NCI-H2029 (cell line): ENCODE results near the gene BECN2.

Source experiments
- DNase-seq: peaks from one replicate; lab custom pipeline; 2025; lab: John Stamatoyannopoulos, UW

The BECN2 gene, protein sequence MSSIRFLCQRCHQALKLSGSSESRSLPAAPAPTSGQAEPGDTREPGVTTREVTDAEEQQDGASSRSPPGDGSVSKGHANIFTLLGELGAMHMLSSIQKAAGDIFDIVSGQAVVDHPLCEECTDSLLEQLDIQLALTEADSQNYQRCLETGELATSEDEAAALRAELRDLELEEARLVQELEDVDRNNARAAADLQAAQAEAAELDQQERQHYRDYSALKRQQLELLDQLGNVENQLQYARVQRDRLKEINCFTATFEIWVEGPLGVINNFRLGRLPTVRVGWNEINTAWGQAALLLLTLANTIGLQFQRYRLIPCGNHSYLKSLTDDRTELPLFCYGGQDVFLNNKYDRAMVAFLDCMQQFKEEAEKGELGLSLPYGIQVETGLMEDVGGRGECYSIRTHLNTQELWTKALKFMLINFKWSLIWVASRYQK

GRCh38 chr1:241957692-241958494 lies at the start of gene BECN2:
BECN2 (plus strand) TSS chr1:241957767; CDS start chr1:241957767, 0 bp downstream.
- DNase-seq: no peak

GRCh38 chr1:241916196-241916595 lies 41.4 kb upstream of the BECN2 start:
- no peak for DNase-seq

DNA sequence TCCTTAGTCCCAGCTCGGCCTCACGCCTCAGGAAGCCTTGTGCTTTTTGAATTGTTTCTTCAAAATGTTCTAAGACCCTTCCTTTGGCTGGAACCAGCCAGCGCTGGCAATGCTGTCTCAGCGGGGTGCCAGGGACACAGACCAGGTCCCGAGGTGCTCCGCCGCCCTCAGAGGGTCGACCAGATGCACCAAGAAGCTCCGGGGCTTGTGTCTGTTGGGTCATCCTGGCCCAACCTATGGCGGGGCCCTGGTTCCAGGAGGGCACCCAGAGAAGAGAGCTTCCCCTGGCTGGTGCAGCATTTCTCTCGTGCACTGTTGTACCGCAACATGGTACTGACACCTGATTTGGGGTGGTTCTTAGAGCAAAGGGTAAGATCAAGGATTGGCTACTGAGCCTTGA lies 40.1 kb upstream of the BECN2 start:
- no peak for DNase-seq

- no peak for DNase-seq
These were observed 38.7 kb upstream of the BECN2 start for GRCh38 chr1:241918879-241919278.

DNA sequence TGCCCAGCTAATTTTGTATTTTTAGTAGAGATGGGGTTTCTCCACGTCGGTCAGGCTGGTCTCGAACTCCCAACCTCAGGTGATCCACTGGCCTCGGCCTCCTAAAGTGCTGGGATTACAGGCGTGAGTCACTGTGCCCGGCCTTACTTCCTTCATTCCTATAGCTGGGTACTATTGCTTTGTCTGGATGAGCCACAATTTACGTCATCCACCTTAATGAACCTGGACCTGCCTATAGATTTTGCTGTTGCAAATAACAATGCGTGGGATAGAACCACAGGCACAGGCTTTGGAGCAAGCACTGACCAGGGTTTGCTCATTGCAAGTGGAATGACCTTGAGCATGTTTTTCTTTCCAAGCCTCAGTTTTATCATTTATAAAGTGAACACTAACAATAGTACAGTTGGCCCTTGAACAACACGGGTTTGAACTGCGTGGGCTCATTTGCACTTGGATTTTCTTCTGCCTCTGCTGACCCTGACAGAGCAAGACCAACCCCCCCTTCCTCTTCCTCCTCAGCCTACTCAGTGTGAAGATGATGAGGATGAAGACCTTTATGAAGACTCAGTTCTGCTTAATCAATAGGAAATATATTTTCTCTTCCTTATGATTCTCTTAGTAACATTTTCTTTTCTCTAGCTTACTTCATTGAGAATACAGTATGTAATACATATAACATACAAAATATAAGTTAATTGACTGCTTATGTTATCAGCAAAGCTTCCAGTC lies 33.3 kb upstream of the BECN2 start:
- no peak for DNase-seq

DNA sequence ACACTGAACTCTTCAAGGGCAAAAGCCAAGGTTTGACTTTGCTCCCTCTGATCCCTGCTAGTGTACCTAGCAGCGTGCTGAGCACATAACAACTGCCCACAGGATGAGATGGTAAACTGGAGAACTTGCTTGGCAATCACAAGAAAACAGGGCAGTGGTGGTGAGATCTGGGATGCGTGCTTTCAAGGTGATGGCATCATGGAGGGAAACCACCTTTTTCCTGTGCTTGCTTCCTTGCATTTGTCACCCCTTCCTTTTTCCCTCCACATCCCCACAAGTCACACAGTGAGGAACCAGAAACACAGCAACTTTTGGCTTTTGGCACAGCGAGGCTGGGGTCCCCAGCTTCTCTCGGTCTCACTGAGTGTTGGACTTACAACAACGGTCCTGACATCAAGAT lies 31.4 kb upstream of the BECN2 start:
- DNase-seq: no peak

DNA sequence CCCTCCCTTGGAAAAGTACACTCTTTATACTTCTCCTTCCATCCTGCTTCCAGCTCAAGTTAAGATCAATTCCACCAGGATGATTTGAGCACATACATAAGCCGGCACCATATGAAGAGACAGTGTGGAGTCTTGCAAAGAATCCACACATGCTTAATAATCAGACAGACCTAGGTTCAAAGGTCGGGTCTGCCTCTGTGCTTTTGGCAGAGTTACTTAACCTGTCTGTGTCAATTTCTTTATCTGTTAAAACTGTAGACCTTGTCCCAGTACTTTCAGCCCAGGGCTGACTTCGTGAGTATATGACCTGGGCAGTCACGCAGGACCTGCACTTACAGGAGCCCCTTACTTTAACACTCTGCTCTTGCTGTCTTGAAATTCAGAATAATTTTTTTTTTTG lies 30.2 kb upstream of the BECN2 start:
- DNase-seq: no peak

DNA sequence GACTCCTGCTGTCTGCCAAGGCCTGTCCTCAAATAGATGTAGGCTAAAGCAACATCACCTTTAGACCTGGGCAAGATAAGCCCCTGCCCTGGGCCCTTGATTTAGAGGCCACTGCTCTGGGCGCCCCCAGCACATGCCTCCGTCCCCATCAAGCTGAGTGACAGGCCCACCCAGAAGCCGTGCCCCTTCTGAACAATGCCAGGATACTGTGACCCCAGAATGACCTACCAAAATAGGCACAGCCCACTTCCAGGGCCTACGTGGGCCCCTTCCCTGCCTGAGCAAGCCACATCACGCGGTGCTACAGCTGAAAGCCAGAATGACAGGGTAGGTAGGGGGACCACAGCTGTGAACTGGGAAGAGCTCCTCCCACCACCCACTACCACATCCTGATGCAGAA lies 24.7 kb upstream of the BECN2 start:
- DNase-seq: no peak

- no peak for DNase-seq
These were observed 23.2 kb upstream of the BECN2 start for GRCh38 chr1:241934201-241934848.

DNA sequence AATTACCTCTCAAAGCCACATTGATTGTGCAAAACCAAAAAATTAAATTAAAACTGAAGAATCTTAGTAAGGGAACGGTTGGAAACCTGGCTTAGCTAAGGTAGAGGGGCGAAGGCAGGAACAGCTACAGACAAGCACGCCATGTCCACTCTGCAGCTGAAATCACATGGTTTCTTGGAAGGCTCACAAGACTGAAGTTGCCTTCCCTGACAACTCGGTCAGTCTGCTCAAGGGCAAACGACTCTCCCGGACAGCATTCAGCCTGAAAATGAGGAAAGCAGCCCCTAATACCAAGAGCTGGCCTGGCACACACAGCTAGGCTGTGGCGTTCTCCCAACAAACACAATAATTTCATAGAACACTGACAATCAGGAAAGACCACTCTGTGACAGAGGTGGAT lies 22.7 kb upstream of the BECN2 start:
- DNase-seq: no peak

GRCh38 chr1:241939798-241940197 lies 17.8 kb upstream of the BECN2 start:
- no peak for DNase-seq

DNA sequence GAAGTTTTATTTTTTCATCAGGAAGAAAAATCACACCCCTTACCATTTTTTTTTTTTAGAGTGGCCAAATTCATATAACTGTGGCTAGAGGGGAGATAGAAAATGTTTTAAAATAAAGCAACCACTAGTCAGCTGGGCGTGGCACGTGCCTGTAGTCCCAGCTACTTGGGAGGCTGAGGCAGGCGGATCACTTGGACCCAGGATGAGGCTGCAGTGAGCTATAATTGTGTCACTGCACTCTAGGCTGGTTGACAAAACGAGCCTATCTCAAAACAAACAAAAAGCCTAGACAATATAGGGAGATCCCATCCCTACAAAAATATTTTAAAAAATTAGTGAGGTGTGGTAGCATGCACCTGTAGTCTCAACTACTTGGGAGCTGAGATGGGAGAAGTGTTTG lies 14.8 kb upstream of the BECN2 start:
- DNase-seq: no peak

DNA sequence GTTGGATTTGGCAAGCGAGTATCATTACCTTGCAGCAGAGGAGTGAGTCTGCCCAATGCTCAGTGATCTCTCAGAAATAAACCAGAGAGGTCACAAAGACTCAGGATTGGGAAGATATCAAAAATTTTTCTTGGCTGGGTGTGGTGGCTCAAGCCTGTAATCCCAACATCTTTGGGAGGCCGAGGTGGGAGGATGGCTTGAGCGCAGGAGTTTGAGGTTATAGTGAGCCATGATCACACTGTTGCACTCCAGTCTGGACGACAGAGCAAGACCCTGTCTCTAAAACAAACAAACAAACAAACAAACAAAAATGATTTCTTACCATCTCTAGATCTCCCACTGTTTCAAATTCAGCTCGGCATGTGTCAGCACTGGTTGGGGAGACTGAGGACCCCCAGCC lies 13.3 kb upstream of the BECN2 start:
- DNase-seq: no peak

DNA sequence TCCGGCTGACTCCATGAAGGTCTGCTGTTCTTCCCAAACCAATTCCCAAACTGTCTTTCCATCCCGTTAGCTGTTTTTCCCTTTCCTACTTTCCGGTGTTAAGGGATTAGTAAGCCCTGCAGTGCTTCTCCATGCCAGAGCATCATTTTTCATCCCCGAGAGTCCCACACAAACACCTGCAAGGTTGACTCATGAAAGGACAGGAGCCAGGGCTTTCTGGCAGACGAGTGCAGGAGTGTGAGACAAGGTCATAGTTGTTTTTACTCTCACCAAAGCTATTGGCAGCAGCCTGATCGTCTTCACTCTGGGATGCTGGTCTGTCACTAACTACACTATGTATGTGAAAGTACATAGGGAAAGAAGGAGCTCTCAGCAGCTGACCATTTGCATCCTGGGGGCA lies 10.2 kb upstream of the BECN2 start:
- no peak for DNase-seq

DNA sequence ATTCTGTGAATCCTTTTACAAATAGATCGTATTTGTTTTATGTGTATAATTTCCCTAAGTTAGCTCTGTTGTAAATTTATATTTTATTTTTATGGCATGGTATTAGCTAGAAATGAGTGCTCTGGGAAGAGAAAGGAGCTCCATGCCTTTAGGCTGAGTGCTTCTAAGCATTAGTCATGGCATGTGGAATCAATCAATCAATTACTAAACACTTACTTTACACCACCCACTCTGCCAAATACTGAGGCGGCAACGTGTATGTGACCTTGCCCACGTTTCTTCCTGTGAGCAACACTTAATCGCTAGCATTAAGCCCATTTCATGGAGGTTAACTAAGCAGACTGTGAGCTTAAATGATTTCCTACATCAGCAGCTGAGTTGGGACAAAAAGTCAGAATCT lies 7.2 kb upstream of the BECN2 start:
- DNase-seq: no peak

- no peak for DNase-seq
These were observed 4.6 kb downstream of the BECN2 start for GRCh38 chr1:241962153-241962552.

GRCh38 chr1:241963722-241964121 lies 6.2 kb downstream of the BECN2 start:
- no peak for DNase-seq

- DNase-seq: no peak
These were observed 7.1 kb downstream of the BECN2 start for GRCh38 chr1:241964550-241965282.

GRCh38 chr1:241968611-241969010 lies 11.0 kb downstream of the BECN2 start:
- DNase-seq: no peak

- no peak for DNase-seq
These were observed 15.3 kb downstream of the BECN2 start for GRCh38 chr1:241972703-241973369.

- DNase-seq: no peak
These were observed 18.7 kb downstream of the BECN2 start for GRCh38 chr1:241976229-241976628.
